DMS 273 (cell line): ENCODE results near the gene ABCC9.
"Not testable (repeated sequence)": the region's sequence is repeated elsewhere in the genome, so short reads cannot be mapped to it uniquely, and the experiment has no call there.

Experiments used
- DNase-seq: peaks from one replicate; lab custom pipeline; 2025; ENCODE audit not compliant: unreplicated experiment; lab: John Stamatoyannopoulos, UW

Gene ABCC9

DNA sequence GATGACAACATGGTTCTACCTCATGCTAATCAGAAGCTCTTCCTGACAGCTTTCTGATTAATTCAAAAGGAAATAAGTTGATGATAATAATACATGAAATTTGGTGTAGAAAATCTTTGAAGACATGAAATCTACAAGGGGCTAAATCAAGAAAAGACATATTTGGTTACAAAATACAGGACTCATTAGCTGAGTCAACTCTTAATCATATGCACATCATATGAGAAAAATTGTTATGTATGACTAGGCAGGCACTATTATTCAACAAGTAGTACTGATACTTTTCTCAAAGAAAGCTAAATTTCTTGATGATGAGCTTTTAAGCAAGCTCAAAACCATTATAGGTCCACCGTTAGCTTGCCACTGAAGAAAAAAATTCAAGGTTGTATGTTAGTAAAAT, 7.1 kb downstream of the ABCC9 start:
- DNase-seq, result no peak

DNA sequence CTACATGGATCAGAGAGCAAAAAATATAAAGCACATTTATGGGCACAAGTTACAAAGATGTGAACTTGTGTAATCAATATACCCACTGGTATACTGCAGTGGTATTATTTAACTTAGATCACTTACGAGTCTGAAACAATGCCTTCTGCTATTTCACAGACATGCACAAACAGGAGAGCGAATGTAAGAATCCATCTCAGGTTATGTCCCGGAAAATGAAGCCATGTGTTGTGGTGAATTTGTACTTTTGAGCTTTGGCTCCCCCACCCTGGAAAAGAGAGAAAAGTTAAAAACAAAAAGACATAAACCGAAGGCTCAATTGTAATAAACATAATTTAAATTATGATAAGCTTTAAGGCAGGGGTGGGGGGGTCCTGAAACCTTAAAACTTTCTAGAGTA, 7.6 kb downstream of the ABCC9 start:
- DNase-seq, result no peak

DNA sequence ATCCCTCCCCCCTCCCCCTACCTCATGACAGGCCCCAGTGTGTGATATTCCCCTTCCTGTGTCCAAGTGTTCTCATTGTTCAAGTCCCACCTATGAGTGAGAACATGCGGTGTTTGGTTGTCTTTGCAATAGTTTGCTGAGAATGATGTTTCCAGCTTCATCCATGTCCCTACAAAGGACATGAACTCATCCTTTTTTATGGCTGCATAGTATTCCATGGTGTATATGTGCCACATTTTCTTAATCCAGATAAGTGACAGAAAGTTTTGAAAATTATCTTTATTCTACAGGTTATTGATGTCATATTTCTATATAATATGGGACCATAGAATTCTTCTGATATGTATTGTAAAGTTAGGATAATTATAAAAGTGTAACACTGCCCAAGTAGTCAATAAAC, 11.3 kb downstream of the ABCC9 start:
- not testable (repeated sequence) for DNase-seq

DNA sequence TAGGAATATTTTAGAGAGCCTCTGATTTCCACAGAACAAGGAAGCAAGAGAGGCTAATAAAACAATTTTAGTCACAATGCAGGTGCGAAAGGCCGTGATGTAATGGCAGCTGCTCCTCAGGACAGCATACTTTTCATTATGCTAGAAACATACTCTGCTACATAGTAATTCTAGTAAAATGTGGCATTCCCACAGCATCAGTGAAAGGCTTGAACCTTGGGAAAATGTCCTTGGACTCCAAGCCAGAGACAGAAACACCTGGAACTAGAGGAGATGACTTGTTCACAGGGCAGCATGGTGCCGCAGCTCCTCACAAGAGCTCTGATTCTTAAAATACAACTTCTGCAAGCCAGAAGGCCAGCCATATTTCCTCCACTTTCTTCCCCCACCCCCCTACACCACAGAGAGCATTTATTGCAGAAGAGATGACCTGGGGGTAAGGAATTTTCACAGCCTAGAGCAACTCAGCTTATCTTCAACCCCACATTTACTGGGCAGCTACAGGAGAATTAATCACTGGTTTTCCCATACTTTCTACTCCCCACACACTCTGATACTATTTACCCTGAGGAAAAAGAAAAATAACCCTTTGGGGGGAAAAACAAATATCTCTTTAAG, 15.8 kb downstream of the ABCC9 start:
- DNase-seq, result no peak

DNA sequence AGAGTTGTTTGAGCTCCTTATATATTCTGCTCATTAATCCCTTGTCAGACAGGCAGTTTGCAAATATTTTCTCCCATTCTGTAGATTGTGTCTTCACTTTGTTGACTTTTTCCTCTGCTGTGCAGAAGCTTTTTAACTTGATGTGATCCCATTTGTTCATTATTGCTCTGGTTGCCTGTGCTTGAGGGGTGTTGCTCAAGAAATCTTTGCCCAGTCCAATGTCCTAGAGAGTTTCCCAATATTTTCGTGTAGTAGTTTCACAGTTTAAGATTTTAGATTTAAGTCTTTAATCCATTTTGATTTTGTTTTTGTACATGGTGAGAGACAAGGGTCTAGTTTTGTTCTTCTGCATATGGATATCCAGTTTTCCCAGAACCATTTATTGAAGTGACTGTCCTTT, 19.8 kb downstream of the ABCC9 start:
- DNase-seq, result no peak

DNA sequence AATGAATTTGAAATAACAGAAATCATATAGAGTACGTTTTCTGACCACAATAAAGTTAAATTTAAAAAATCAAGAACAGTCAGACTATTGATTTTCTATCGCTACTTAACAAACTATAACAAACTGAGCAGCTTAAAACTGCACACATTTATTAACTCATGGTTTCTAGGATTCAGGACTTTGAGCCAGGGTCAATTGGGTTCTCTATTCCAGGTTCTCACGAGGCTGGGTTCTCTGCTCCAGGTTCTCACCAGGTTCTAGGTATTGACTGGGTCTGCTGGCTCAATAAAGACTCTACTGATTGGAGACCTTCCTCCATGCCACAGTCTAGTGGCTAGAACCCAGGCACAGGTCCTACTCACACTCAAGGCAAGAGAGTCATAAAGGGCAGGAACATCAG, 22.8 kb downstream of the ABCC9 start:
- DNase-seq, result no peak

DNA sequence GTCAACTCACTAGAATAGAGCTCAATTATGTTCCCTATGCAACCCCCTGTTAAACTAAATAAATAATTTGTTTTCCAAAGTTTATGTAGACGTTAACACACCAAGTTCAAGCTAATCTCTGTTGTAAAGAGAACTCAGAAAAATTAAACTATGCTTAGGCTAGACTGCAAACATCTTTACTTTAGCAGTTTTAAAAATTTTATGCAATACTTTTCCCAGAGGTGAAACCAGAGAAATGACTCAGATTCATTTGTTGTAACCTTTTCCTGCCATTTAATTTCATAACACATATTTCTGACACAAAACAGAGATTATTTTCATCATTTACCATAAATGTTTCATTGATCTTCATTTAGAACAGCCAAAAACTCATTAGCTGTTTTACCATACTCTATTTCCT, 27.4 kb downstream of the ABCC9 start:
- no peak for DNase-seq

DNA sequence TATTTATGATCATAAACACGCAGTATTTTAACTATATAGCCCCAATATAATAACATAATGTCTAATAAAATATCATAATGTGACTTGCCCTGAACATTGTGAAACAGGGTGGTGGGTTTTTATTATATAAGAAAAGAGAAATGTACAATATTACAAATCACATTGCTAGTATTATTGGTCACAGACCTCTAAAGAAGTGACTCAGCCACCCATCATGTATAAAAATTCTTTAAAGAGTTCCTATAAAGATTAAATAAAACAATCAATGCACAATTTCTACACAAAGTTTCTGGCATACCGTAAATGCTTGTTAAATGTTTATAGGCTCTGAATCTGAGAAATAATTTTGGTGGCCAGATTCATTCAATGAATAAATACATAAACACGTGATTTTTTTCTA, 28.9 kb downstream of the ABCC9 start:
- no peak for DNase-seq

DNA sequence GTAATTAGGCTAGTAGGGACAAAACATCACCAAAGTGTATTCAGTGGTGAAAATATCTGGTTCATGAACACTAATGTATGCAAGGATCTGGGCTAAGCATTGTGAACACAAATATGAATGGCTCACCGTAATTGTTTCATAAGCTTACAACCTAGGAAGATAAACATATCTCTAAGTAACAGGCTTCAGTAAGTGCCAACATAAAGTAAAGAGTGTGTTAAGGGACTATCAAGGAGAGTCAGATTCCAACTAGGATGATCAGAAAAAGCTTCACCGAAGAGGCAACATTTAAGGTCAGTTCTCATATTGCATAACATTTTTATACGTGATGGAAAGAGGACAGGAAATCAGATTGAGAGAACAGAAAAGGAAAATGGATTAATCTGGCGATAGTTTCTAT, 29.4 kb downstream of the ABCC9 start:
- DNase-seq, result no peak

DNA sequence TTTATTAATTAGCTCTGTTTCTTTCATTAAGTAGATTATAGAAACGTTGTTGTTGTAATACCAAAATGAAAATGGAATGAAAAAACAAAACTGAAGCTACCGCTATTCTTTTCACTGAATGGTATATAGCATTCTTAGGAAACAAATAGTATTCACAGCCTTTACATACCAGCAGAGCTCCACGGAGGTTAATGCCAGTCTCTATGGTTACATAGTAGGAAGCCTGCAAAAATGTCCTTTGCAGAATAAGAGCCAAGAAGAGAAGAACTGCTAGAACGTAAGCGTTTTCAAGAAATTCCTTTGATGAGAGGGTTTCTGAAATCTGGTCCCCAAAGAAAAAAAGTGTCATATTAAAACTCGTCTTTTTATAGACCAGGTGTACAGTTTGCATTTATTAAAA, 30.6 kb downstream of the ABCC9 start:
- no peak for DNase-seq

DNA sequence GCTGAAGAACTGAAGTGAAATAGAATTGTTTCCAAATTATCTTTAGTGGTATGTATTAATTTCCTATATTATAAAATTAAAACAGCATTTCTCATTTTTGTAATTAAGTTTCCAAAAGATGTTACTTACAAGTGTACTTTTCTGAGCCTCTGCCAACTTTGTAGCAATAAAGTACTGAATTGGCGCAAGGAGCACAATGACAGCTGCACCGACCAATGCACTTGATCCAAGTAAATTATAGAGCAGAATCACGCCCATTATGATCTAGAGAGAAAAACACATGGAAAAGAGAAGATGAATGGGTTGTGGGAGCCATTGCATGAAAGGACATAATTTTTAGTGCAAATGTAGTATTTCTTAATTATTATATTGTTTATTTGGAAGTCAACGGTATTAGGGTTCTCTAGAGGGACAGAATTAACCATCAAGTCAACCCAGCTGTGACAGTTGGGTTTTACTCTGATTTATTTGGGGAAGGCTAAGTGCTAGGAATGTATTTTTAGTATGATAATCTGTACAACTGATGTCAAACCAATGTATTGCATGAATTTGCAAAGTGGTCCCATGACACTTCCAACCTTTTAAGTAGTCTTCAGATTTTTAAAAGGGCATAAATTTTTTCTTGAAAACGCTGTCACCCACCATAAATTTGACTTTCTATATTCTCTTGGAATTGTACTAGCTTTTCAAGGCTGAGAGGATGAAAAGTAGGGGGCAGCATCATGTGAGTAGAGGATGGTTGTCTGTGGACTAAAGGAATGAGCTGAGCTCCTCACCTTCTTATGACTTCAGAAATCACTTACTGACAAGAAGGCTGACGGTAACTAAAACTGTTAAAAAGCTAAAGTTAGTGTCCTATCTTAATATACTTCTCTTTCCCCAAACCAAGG, 33.0 kb downstream of the ABCC9 start:
- no peak for DNase-seq

DNA sequence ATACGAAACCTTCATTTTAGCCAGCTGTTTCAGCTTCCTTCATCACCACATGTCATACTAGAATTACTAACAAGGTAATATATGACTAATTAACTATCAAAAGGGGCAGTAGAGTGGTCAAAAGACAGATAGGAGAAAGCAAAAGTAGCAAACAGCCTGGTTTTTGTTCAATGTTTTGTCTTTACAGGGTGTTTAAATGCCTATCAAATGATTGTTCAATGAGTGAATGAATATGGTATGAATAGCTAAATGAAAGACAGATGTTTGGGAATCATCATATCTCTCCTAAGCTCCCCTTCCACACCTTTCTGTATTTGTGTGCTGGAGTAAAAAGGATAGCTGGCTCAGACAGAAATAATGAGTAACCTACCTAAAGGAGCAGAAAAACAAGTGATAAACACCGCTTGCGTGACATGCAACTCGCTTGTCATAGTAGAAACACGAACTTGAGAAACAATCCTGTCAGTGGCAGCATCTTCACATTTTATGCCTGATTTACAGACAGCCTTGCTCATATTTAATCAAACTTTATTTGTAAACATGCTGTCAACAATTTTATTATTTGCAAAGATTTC, 34.2 kb downstream of the ABCC9 start:
- DNase-seq, result no peak

DNA sequence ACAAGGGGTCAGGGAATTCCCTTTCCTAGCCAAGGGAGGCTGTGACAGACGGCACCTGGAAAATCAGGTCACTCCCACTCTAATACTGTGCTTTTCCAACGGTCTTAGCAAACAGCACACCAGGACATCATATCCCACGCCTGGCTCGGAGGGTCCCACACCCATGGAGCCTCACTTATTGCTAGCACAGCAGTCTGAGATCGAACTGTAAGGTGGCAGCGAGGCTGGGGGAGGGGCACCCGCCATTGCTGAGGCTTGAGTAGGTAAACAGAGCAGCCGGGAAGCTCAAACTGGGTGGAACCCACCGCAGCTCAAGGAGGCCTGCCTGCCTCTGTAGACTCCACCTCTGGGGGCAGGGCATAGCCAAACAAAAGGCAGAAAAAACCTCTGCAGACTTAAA, 41.7 kb downstream of the ABCC9 start:
- not testable (repeated sequence) for DNase-seq

DNA sequence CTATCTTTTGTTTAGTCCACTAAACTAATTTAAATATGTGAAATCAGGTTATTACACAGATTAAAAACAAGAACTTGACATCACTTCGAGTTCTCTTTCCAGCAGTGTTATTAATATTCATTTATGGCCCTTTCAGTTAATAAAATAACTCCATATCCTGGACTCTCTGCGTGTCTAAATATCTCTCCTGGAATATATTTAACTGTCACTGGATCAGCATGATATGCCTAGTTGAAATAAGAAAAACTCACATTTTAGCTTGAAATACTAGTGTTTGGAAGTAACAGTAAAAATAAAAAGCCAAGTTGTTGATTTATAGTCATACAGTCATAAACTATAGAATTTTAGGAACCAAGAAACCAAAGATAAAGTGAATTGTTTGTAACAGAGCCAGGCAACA, 45.6 kb downstream of the ABCC9 start:
- DNase-seq, result no peak

DNA sequence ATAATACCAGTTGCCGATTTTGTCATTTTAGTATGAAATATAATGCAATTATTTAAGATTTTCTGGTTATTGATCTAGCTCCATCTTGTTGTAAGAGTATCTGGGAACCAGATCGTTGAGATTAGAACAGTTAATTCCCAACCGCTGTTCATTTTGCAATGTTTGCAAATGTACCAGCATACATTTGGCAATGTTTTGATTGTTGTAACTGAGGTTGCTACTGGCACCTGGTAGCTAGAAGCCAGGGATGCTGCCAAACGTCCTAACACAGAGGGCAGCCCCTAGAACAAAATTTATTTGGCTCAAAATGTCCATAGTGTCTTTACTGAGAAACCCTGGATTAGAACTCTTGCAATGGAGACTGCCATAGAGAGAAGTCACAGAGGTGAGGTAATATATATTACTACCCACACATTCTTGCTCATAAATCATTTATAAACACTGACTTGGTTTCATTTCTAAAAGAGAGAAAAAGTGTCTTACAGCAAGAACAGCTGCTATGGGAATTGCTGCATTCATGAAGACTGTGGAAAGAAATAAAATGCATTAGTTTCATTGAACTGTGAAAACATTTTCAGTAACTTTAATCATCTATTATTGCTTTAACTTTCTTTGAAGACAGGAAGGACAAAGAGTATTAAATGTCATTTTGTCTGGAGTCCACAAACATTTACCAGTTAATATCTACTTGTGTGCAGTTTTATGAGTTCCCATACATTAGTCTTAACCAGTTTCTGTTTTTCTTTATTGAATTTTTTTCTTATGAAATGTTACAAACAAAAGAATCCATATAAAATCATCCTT, 46.2 kb downstream of the ABCC9 start:
- DNase-seq, result no peak

DNA sequence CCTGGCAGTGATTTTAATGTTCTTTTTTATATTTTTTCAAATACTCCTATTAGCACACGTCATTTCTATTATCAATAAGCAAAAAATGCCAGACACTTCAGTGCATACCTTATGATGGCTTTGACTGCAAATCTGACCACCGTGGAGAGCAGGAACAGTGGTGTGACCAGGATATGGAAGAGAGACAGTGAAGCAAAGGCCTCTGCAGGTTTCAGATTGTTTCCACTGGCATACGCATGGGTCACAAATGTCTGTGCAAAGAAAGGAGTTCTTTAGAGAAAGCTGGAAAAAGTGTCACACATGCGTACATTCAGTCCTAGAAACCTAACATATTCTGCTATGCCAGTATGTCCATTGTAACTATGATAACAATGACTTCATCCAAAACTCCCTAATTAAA, 47.3 kb downstream of the ABCC9 start:
- DNase-seq, result no peak

DNA sequence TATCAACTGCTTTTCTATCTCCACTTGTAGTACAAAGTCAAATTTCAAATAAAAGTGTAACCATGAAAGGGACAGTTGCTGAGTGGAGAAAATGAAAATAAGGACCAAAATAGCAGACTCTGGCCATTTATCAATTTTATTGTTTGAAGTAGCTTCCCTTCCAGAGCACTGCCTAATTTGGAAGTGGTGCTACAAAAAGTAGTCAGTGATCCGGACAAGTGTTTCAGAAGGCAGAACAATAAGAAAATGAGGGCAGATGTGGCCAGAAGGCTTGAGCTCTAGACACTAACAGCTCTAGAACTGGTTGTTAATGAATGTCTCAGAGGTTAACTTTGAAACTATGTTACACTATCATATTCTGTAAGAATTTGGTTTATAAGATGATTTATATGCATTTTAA, 48.9 kb downstream of the ABCC9 start:
- no peak for DNase-seq

DNA sequence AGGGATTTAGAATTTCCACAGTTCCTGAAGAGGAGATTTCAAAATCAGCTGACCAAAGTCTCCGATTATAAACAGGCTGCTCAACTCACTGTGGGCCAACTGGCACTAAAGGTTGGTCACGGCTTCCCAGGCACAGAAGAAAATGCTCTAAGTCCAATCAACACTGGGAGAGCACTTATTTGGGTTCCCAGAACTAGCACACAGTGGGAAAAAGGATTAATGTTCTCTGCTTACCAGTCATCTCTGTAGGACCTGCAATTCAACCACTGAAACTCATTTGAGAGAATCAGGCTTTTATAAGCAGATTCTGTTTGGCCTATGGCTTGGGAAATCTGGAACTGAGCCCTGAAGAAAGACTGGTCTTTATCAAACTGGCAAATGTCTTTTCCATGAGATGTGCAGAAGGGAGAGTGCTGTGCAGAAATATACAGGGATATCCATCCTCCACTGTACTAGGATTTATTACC, 49.4 kb downstream of the ABCC9 start:
- no peak for DNase-seq

DNA sequence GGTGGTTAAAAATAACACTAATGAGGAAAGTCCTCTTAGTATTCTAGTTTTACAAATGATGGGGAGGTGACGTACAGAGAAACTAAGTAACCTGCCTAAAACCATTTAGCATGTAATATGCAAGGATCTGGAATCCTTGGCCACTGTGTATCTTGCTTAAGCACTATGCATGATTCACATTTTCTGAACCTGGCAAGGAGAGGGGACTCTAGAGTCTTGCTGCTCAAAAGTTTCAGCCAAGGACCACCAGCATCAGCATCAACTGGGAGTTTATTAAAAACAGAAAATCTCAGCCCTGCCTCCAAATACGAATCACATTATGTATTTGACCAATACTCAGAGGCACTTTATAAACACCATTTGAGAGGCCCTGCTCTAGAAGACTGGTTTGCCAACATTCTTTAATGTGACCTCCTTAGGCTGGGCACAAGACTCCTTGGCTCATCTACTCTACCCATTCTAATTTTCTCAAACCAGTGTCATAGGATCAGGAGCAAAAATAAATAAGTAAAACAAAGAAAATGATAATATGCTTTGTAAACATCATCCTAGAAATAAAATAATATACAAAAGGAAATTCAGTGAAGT, 52.9 kb downstream of the ABCC9 start:
- DNase-seq, result no peak

DNA sequence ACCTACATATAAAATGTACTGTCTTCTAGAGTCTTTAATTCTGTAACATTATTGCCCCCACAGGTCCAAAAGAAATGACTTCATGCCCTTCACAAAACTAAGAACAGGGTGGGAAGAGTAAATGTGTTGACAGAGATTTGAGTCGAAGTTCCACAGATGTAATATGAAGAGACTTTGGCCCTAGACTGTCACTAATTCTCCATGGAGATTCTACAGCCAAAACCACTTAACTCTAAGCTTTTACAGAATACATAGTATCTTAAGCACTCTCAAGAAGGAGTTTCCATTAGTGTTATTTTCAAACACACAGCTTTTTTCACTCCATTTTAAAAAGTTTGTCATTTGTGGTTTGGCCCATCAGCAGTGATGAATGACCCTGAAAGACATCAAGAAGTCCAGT, 56.3 kb downstream of the ABCC9 start:
- no peak for DNase-seq

DNA sequence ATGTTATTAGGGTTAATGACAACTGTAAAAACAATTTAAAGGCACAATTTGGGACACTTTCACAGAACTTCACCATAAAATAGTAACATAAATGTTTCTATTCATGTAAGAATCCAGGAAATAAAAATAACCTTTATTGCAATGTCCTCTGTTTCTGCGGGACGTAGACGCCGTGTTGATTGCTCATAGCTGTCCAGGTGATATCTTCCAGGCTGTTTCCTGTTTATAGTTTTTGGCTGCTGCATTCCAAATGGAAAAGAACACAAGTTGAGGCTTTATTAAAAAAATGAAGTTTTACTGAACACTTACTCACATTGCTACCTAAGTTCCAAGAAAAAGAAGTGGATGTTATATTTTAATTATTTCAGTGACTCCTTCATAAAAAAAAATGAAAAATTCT, 58.6 kb downstream of the ABCC9 start:
- DNase-seq, result no peak
